ENCODE measurements around the gene TRIM41.

DNA sequence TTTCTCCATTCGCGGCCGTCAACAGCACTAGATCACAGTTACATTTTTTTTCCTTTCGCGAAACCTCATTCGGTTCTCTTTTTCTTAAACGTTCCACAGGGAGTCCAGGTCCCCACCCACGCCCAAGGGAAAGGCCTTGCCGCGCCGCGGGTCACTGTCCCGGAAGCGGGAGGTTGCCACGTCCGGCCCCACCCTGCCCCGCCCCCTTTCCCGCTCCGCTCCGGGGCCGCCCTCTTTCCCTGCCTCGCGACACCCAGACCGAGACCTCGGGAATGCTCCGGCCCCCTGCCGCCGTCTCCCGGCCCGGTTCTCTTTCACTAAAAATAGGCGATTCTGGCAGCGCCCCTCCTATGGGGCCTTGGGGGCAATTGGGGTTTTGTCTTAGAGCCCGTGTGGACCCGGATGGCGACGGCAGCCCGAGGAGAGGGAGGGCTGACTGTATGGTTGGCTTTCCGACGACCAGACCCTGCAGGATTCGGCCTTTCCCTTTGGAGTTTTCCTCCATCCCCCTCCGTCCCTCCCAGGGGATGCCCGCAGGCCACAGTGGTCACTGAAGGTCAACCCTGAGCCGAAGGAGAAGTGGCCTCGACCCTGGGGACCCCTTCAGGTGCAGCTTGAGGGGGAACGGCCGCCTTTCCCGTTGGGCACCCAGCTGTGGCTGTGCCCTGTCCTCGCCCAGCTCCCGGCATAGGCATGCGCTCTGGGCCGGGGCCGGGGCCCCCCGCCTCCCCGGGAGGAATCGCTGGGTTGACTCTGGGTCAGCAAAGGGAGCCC lies 23.4 kb downstream of the TRIM41 start:
- TF ChIP-seq, protein P1, sequence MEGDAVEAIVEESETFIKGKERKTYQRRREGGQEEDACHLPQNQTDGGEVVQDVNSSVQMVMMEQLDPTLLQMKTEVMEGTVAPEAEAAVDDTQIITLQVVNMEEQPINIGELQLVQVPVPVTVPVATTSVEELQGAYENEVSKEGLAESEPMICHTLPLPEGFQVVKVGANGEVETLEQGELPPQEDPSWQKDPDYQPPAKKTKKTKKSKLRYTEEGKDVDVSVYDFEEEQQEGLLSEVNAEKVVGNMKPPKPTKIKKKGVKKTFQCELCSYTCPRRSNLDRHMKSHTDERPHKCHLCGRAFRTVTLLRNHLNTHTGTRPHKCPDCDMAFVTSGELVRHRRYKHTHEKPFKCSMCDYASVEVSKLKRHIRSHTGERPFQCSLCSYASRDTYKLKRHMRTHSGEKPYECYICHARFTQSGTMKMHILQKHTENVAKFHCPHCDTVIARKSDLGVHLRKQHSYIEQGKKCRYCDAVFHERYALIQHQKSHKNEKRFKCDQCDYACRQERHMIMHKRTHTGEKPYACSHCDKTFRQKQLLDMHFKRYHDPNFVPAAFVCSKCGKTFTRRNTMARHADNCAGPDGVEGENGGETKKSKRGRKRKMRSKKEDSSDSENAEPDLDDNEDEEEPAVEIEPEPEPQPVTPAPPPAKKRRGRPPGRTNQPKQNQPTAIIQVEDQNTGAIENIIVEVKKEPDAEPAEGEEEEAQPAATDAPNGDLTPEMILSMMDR (IDR thresholded peaks at IDR 0.05; ENCODE audit: poor library complexity, severe bottlenecking) = no peak
- TF ChIP-seq POLR2AphosphoS5 (IDR thresholded peaks at IDR 0.05) (peak; percentile 86), EZH2 (IDR thresholded peaks at IDR 0.05; ENCODE audit: borderline replicate concordance, insufficient read depth, low read length, poor library complexity, severe bottlenecking) (no peak), TAF1 (IDR thresholded peaks at IDR 0.05; ENCODE audit: low read depth) (peak; percentile 50), EP300 (conservative IDR thresholded peaks at IDR 0.05; ENCODE audit: poor library complexity, severe bottlenecking) (peak; percentile 21), RAD21 (conservative IDR thresholded peaks at IDR 0.05) (no peak)

Measured in neural cell (in vitro differentiated cells).